KMS-11 (cell line): ENCODE measurements around the gene TOP3B.
A peak's percentile ranks its signal among the peaks of the same experiment; 100 is the strongest.

ENCODE experiments used
- H2AFZ ChIP-seq: fragments of 200-600 bp; sonication (generic); 2 replicates; pipeline ENCODE4 v1.6.1; 2016; ENCODE audit warnings: antibody characterized with exemption, mixed run types, low read depth
- H3K27ac ChIP-seq: fragments of 200-600 bp; sonication (generic); 2 replicates; pipeline ENCODE4 v1.6.1; 2016; ENCODE audit warnings: mild to moderate bottlenecking, mixed run types
- H3K27me3 ChIP-seq: fragments of 200-600 bp; sonication (generic); 2 replicates; pipeline ENCODE4 v1.6.1; 2017; ENCODE audit warnings: mild to moderate bottlenecking, low read depth, mixed run types, moderate library complexity; ENCODE audit not compliant: insufficient read depth
- H3K36me3 ChIP-seq: fragments of 200-600 bp; sonication (generic); 2 replicates; pipeline ENCODE4 v1.6.1; 2017; ENCODE audit warnings: mild to moderate bottlenecking, mixed run types; ENCODE audit not compliant: insufficient read depth
- H3K4me1 ChIP-seq: fragments of 200-600 bp; sonication (generic); 2 replicates; pipeline ENCODE4 v1.6.1; 2016; ENCODE audit warnings: mild to moderate bottlenecking, low read depth, mixed run types; ENCODE audit not compliant: poor library complexity, severe bottlenecking
- H3K4me2 ChIP-seq: fragments of 200-600 bp; sonication (generic); 2 replicates; pipeline ENCODE4 v1.7.0; 2016; ENCODE audit warnings: mild to moderate bottlenecking, mixed run types
- H3K4me3 ChIP-seq: fragments of 200-600 bp; sonication (generic); IDR thresholded peaks from 2 replicates; pipeline ENCODE4 v1.6.1; 2017; ENCODE audit warnings: low read depth, low read length, mixed read lengths; ENCODE audit not compliant: insufficient read depth
- H3K79me2 ChIP-seq: fragments of 200-600 bp; sonication (generic); 2 replicates; pipeline ENCODE4 v1.6.1; 2016; ENCODE audit warnings: low read depth, mixed run types; ENCODE audit not compliant: insufficient read depth
- H3K9ac ChIP-seq: fragments of 200-600 bp; sonication (generic); 2 replicates; pipeline ENCODE4 v1.6.1; 2016; ENCODE audit warnings: mild to moderate bottlenecking, mixed run types
- H4K20me1 ChIP-seq: fragments of 200-600 bp; sonication (generic); 2 replicates; pipeline ENCODE4 v1.6.1; 2016; ENCODE audit warnings: mild to moderate bottlenecking, mixed run types; ENCODE audit not compliant: insufficient read depth
- TF ChIP-seq, protein P1 (sequence below): fragments of 200-600 bp; sonication (generic); conservative IDR thresholded peaks from 2 replicates; pipeline ENCODE4 v1.6.1; 2017; ENCODE audit warnings: low read depth, mild to moderate bottlenecking, antibody characterized with exemption, low read length, moderate library complexity, mixed read lengths

TOP3B gene

DNA sequence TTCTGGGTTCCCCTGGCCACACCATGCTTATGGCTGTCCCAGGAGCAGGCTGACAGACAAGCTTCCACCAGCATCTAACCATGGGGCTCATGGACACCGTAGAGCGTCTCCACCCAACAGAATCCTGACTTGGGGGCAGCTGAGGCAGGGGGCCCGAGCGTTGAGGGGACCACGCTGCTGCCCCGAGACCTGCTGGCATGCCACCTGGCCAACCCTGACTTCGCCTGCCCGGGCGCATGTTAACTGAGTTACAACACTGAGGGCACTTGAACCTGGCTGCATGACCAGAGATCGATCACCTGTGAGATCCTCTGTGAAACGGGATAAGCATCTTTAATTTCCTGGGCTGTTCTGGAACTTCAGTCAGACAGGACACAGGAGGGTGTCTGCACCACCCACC lies 43.7 kb downstream of the TOP3B start:
- H3K79me2 ChIP-seq = no peaks in the 10 kb centered on the region
- peak overlapping the region; percentile 87; the same call in 1 of the 2 replicates for H3K4me2 ChIP-seq
- TF ChIP-seq, protein P1, sequence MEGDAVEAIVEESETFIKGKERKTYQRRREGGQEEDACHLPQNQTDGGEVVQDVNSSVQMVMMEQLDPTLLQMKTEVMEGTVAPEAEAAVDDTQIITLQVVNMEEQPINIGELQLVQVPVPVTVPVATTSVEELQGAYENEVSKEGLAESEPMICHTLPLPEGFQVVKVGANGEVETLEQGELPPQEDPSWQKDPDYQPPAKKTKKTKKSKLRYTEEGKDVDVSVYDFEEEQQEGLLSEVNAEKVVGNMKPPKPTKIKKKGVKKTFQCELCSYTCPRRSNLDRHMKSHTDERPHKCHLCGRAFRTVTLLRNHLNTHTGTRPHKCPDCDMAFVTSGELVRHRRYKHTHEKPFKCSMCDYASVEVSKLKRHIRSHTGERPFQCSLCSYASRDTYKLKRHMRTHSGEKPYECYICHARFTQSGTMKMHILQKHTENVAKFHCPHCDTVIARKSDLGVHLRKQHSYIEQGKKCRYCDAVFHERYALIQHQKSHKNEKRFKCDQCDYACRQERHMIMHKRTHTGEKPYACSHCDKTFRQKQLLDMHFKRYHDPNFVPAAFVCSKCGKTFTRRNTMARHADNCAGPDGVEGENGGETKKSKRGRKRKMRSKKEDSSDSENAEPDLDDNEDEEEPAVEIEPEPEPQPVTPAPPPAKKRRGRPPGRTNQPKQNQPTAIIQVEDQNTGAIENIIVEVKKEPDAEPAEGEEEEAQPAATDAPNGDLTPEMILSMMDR = no peak
- peak overlapping the region; percentile 66; the same call in 1 of the 2 replicates for H3K27ac ChIP-seq
- H3K4me3 ChIP-seq = no peak overlapping the region
- no peak overlapping the region for H3K9ac ChIP-seq
- peak overlapping the region; percentile 93; the same call in 1 of the 2 replicates for H2AFZ ChIP-seq
- H3K36me3 ChIP-seq = no peaks in the 10 kb centered on the region
- peaks cover 11% of the 10 kb centered on the region for H3K4me1 ChIP-seq
- H4K20me1 ChIP-seq = no peaks in the 10 kb centered on the region
- no peaks in the 10 kb centered on the region for H3K27me3 ChIP-seq

DNA sequence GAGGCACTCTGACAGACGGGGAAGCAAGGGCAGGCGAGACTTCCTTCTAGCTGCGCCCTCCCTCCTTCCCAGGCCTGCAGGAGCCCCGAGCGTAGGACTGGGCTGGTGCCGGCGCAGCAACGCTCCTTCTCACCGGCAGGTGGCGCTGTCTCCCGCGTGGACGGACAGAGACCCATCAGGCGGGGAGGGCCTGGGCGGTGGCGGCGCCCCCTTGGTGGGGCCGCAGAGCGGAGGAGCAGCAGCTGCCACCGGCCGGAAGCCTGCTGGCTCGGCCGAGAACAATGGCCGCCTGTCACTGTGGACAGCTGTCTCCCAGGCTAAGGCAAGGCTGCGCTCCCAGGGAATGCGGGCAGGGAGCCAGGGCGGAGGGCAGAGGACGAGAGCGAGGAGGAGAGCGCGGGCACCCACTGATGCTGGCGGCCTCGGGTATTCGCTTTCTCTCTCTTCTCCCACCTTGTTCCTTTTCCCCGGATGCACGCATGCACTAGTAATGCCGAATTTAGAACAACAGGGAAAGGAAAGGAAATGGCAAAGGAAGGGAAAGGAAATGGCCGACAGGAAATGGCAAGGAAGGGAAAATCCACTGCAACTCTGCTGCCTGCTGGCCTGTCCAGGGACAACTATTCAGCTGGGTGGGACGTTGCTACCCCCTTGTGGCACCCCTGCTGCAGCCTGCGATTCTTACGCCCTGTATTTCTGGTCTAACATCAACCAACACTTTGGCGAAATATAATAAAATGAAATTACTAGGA lies 44.3 kb downstream of the TOP3B start:
- Histone ChIP-seq H4K20me1 (no peaks in the 10 kb centered on the region), H3K4me2 (peak overlapping the region; percentile 87), H3K27ac (peak overlapping the region; percentile 66), H3K27me3 (no peaks in the 10 kb centered on the region), H3K9ac (peak overlapping the region; percentile 83), H2AFZ (peak overlapping the region; percentile 93), H3K79me2 (no peaks in the 10 kb centered on the region), H3K36me3 (no peaks in the 10 kb centered on the region), H3K4me1 (peaks cover 11% of the 10 kb centered on the region), H3K4me3 (no peak overlapping the region)
- TF ChIP-seq, protein P1 = peak; percentile 96

DNA sequence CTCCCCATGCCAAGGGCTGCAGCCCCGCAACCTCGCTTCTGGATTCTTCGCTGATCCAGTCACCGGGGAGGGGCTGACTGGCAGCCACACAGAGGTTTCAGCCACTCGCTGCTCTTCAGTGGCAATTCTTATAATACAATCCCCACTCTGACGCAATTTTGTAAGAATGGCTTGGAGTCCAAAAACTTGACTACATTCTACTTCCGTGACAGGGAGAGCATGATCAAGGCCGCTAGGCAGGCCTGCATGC lies 44.8 kb downstream of the TOP3B start:
- peaks cover 11% of the 10 kb centered on the region for H3K4me1 ChIP-seq
- 0 out of 2 replicates have a peak overlapping the region, but pooled peaks have one; percentile 66 for H3K27ac ChIP-seq
- H3K36me3 ChIP-seq = no peaks in the 10 kb centered on the region
- H3K27me3 ChIP-seq = no peaks in the 10 kb centered on the region
- TF ChIP-seq, protein P1 = no peak
- no peak overlapping the region for H3K4me3 ChIP-seq
- no peaks in the 10 kb centered on the region for H4K20me1 ChIP-seq
- H3K4me2 ChIP-seq = peak overlapping the region; percentile 87
- no peaks in the 10 kb centered on the region for H3K79me2 ChIP-seq
- H3K9ac ChIP-seq = no peak overlapping the region
- peak overlapping the region; percentile 93 for H2AFZ ChIP-seq

- H3K4me2 ChIP-seq = peak overlapping the region; percentile 87
- no peaks in the 10 kb centered on the region for H3K27me3 ChIP-seq
- H2AFZ ChIP-seq = peak overlapping the region; percentile 93; the same call in 1 of the 2 replicates
- H3K9ac ChIP-seq = no peak overlapping the region
- no peaks in the 10 kb centered on the region for H3K36me3 ChIP-seq
- H3K79me2 ChIP-seq = no peaks in the 10 kb centered on the region
- no peak overlapping the region for H3K4me3 ChIP-seq
- peaks cover 11% of the 10 kb centered on the region for H3K4me1 ChIP-seq
- no peaks in the 10 kb centered on the region for H4K20me1 ChIP-seq
- H3K27ac ChIP-seq = no peak overlapping the region
- TF ChIP-seq, protein P1 = no peak
Observed at GRCh38 chr22:21937041-21937820, 45.4 kb downstream of the TOP3B start.
